ENCODE measurements around the gene ACAA1. TPM values are rescaled to one million over a fixed set of nuclear protein-coding genes. Genes with fewer than 3 reads are reported as not detected.

ACAA1 gene
- total and polyA plus RNA-seq, 2 of the 13 experiments (the other 11 are each of a cell fraction or from before 2014, with no cell fraction given): 60.8 to 188 TPM

GRCh38 chr3:38136777-38137614 lies at the start of gene ACAA1 (continued):
- TF ChIP-seq ARID4A (CRISPR knock-in tag; IDR thresholded peaks at IDR 0.05; ENCODE audit: borderline replicate concordance): peak; percentile 88
- TF ChIP-seq ZBTB37 (CRISPR knock-in tag; IDR thresholded peaks at IDR 0.05): no peak
- TF ChIP-seq BRD4 (CRISPR knock-in tag; IDR thresholded peaks at IDR 0.05): no peak
- 0 out of 2 replicates have a peak, but pooled peaks have one; percentile 16 for TF ChIP-seq MTERF4 (CRISPR knock-in tag; IDR thresholded peaks at IDR 0.05)
- TF ChIP-seq ZNF513 (CRISPR knock-in tag; conservative IDR thresholded peaks at IDR 0.05): peak; percentile 53; the same call in 1 of the 2 replicates
- TF ChIP-seq KLF6 (CRISPR knock-in tag; IDR thresholded peaks at IDR 0.05): 0 out of 2 replicates have a peak, but pooled peaks have one; percentile 28
- peak; percentile 73; the same call in 1 of the 2 replicates for TF ChIP-seq ZNF605 (CRISPR knock-in tag; IDR thresholded peaks at IDR 0.05)
- peak; percentile 96 for TF ChIP-seq SP4 (CRISPR knock-in tag; IDR thresholded peaks at IDR 0.05)
- peak; percentile 31 for TF ChIP-seq ZNF574 (CRISPR knock-in tag; IDR thresholded peaks at IDR 0.05)
- peak; percentile 73; the same call in 1 of the 2 replicates for TF ChIP-seq CENPT (CRISPR knock-in tag; IDR thresholded peaks at IDR 0.05; ENCODE audit: low read depth)
- TF ChIP-seq KLF16 (CRISPR knock-in tag; IDR thresholded peaks at IDR 0.05): peak in 1 of 2 experiments; percentile 59; a peak in 2 of 4 replicates
- peak; percentile 98 for TF ChIP-seq DR1 (CRISPR knock-in tag; IDR thresholded peaks at IDR 0.05)
